Tibial nerve (tissue), 4 donors: Measurements from ENCODE around the gene DEFB110.

Source experiments
- CTCF ChIP-seq, 5 experiments: fragments of 200-600 bp in 3 of 5; fragments of 450-650 bp in 2 of 5; sonication (generic) in 3 of 5; IDR thresholded peaks; one replicate each; pipeline ENCODE4 v1.5.1; 2016 to 2019; ENCODE audit warnings: antibody characterized with exemption in 5 of 5, mild to moderate bottlenecking in 3 of 5, moderate library complexity in 2 of 5
- EP300 ChIP-seq, 2 donors: sonication (generic); formaldehyde crosslinking; IDR thresholded peaks; one replicate each; pipeline ENCODE4 v1.6.1; 2017; ENCODE audit warnings: antibody characterized with exemption in 2 of 2, mild to moderate bottlenecking in 1 of 2
- POLR2A ChIP-seq, 2 donors: fragments of 450-650 bp; IDR thresholded peaks; one replicate each; pipeline ENCODE4 v1.6.1; 2017; ENCODE audit warnings: antibody characterized with exemption in 2 of 2, mild to moderate bottlenecking in 2 of 2, moderate library complexity in 2 of 2

DNA sequence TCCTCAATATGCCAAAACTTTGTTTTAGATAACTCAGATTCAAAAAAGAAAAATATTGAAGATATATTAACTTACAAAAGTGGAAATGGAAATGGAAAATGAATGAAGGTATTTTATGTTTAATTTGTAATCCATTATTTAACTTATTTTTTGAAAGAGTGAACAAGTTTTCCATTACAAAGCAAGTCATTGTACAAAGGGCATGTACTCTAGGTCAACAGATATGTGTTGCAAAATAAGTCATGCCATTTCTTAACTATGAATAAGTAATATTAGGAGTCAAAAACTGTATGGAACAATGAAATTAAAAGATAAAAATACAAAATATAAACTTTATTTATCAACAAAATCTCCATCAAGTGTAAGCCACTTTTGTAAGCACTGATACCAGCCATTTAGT, 26.5 kb downstream of the DEFB110 start:
- TF ChIP-seq CTCF (IDR thresholded peaks at IDR 0.05) = no peak
- TF ChIP-seq POLR2A (IDR thresholded peaks at IDR 0.05) = no peak
- no peak for TF ChIP-seq EP300 (IDR thresholded peaks at IDR 0.05)
